HG03378 (cell line): ENCODE results near the gene SYNRG.

Experiments
- ATAC-seq: cut with Tn5 transposase; IDR thresholded peaks from one replicate; pipeline ENCODE4 v1.9.1; 2021; ENCODE audit warnings: mild to moderate bottlenecking, moderate library complexity; ENCODE audit not compliant: unreplicated experiment

The SYNRG gene

GRCh38 chr17:37604556-37604955 is 4.7 kb downstream of the SYNRG start:
- no peak for ATAC-seq

DNA sequence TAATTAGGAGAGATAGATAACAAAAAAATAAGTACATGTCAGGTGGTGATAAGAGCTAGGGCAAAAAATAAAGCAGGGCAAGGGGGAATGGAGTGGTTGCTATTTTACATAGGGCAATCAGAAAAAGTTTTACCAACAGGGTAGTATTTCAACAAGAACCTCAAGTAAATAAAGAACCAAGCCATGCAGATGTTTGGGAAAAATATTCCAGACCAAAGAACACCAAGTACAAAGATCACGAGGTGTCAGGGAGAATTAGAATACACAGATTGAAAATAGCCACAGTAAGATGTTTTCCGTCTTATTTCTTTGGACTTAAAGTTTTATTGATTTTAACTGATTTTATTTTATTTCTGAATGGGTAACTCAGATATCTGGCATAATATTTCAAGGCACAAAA is 11.1 kb downstream of the SYNRG start:
- ATAC-seq, result no peak

DNA sequence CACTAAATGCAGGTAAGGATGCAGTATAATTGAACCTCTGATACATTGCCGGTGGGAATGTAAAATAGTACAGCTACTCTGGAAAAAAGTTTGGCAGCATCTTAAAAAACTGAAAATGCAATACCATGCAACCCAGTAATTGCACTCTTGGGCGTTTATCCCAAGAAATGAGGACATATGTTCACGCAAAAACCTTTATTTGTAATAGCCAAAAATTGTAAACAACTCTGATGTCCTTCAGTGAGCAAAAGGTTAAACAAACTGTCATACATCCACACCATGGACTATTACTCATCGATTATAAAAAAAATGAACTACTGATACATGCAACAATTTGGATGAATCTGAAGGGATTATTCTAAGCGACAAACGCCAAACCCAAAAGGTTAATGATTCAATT is 16.9 kb downstream of the SYNRG start:
- no peak for ATAC-seq

- no peak for ATAC-seq
Measured at GRCh38 chr17:37585066-37585465, 24.2 kb downstream of the SYNRG start.

DNA sequence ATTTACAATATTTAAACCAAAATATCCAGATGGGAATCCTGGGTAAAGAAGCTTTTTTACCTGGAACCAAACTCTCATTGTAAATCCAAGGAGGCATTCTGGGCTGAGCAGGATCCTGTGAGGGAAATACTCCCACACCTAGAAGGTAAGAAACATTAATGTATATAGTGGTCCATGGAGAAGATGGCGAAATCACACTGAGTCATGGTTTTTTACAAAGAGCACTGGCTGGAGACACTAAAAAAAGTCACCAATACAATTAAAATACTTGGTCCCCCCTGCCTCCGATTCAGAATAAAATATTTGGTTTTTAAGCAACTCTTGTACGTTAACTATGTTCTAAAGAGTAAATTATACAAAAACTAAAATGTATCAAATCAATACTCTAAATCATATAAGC is 32.9 kb downstream of the SYNRG start:
- no peak for ATAC-seq

DNA sequence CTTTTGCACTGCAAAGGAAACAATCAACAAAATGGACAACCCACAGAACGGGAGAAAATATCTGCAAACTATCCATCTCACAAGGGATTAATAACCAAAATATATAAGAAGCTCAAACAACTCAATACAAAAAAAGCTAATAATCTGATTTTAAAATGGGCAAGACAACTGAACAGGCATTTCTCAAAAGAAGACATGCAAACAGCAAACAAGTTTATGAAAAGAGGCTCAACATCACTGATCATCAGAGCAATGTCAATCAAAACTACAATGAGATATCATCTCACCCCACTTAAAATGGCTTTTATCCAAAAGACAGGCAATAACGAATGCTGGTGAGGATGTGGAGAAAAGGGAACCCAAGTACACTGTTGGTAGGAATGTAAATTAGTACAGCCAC is 34.8 kb downstream of the SYNRG start:
- ATAC-seq, result no peak

DNA sequence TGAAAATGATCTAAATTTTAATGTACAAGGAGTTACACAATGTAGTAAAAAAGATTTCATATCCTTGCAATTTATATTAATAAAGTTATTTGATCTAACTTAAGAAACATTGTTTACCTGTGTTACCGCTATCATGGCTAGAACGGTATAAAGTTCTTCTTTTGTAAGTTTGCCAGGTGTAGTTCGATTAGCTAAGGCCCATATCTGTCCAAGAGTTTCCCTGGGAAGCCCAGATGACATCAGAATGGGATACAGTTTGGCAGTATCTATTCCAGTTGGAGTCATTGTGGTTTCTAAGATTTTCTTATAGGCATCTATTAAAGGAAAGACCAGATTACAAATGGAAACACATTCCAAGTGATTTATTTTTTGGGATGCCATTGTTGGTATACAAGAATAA is 37.5 kb downstream of the SYNRG start:
- ATAC-seq, result no peak

DNA sequence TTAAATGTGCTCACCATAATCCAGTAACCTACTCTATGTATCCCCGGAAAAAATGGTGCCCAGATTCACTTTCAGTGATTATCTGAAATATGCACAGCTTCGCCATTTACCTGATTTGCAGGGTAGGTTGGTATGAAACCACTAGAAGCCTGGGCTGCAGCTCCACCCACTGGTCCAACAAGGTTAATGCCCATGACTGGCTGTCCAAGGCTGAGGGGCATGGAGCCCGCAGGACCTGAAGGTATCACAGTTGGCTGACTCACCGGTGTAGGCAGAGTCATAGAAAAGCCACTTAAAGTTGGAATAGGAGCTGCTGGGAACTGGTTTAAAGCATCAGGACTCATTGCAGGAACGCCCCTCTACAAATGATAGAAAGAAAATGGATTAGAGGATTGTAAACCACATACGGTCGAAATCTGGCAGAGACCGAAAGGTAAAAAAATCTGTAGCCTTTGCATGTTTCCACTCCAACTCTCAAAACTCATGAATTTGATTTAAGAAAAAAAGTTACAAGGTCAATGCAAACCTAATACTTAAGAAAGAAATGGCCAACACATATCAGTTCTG is 38.6 kb downstream of the SYNRG start:
- no peak for ATAC-seq

GRCh38 chr17:37568350-37569053 is 40.7 kb downstream of the SYNRG start:
- ATAC-seq, result no peak

DNA sequence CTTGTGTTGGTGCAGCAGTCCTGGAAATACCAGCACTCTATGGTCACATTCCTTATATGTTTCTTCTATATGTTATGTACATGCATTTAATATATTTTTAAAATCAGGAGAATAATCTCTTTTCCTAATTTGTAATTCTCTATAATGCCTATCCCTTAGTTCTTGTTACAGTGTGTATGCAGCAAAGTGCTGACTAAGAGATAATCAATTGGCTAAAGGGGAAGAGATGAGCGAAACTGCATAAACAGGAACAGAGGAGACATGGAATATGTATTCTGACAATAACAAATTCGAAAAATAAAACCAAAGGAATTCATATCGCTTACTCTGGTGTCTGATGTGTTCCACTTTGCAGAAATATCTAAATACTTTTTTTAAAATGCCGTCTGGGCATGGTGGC is 41.7 kb downstream of the SYNRG start:
- no peak for ATAC-seq

- ATAC-seq, result no peak
Measured at GRCh38 chr17:37567137-37567536, 42.1 kb downstream of the SYNRG start.

GRCh38 chr17:37564252-37564651 is 45.0 kb downstream of the SYNRG start:
- ATAC-seq, result no peak

- ATAC-seq, result no peak
Measured at GRCh38 chr17:37562016-37562745, 47.0 kb downstream of the SYNRG start.

DNA sequence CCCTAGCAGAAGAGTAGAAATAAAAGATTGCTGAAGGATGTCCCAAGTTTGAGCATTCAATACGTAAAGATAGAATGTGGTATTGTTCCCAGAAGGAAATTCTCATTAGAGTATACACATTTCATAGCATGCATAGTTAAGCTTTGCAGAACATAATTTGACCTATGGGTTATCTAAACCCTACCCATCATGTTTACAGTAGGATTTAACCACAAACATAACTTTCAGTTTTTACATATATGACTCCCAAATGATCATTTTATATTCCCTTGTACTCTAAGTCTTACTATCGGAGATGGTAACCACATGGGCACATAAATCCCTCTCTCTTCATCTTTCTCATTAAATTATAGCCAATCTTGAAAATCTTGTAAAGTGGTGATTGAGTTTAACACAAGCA is 50.9 kb downstream of the SYNRG start:
- ATAC-seq, result no peak

- no peak for ATAC-seq
Measured at GRCh38 chr17:37557482-37557881, 51.7 kb downstream of the SYNRG start.

- no peak for ATAC-seq
Measured at GRCh38 chr17:37555386-37555785, 53.8 kb downstream of the SYNRG start.

DNA sequence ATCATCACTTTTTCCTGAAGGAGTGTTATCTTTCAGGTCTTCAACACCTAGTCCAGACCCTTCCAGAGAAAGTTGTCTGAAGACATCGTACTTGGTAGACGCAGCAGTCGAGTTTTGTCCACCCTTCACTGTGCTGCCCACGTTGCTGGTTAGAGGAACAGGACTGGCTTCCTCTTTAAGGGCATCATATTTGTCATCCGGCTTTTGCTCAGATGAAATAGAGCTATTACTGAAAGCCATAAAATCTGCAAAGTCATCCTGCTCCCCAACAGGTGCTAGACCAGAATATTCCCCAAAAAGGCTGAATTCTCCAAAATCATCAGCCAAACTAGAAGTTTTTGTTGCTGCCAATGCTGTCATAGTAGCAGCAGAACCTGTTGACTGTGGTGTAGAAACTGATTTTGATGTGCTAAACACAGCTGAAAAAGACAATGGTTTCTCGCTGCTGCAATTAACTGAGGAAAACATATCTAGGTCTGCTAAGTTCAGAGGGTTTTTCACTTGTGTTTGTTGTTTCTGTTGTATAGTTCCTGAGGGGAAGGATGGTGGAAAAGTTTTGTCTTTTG is 55.7 kb downstream of the SYNRG start:
- no peak for ATAC-seq

GRCh38 chr17:37551788-37552187 is 57.4 kb downstream of the SYNRG start:
- no peak for ATAC-seq

DNA sequence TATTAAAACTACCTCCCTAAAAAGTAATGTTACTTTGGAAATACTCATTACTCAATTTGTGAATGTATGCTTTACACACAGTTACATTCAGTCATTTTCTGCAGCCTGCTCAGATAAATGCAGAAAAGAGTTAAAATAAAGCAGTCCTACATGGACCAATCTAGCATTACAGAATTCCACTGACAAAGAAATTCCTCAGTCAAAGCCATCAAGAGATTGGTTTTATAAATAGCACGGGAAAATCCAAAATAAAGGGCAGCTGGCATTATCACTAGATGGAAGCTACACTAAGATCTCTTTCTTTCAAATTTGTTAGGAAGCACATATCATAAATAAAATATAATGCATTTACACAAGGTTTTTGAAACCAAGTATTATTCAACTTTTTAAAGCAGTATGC is 61.2 kb downstream of the SYNRG start:
- ATAC-seq, result no peak

DNA sequence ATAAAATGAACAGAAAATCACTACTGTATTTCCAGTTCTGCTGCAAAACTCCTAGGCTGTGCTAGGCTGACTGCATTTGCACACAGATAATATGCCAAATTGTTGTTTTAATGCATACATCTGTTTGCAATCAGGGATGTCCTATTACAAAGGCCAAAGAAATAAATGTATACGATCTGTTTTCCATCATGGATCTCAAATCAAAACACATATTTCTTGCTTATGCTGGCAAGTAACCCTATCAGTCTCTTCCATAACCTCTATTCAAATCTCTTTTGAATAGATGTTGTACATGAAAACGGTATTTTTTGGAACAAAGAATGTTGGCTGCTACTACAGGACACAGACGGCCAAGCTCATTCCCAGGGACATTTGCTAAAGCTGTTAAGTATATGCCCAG is 62.9 kb downstream of the SYNRG start:
- no peak for ATAC-seq

DNA sequence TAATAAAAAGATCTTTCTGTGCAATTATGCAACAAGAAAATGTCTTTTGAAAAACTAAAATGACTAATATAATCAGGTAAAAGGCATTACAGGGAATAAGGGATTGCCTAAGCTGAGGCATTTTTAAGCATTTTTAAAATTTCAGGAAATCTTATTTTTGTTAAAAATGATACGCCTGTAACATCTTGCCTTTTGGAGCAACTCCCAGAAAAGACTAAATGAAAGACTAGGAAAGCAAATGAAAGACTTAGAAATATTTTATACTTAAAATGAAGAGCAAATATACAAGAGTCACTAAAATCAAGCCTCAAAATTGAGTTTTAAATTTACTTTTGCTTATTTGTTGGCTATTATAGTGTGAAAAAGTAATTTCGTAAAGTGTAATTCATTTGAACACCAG is 63.7 kb downstream of the SYNRG start:
- no peak for ATAC-seq

DNA sequence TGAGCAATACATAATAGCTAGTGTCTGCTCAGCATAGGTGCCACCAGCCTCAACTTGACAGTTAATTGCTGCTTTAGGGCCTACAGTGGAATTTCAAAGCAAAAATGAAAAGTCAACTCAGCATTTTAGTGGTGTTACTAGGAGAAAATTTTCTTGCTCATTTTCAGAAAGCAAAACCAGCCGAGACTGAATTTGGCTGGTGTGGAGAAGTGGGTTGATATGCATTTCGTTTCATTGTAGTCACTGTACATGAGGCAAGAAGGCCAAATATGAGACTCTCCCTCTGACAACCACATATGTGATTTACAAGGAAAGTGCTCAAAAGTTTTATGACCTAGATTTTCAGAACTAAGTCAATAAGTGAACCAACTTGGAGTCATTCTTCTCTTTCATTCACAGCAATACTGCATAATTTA is 65.6 kb downstream of the SYNRG start:
- ATAC-seq, result no peak
